Upper lobe of right lung (tissue), 1 donor: ENCODE results near the gene ARID4B. TPM values are rescaled to one million over a fixed set of nuclear protein-coding genes. Genes with fewer than 3 reads are reported as not detected.

Source experiments
- ATAC-seq: fragments of 200-7000 bp; cut with Tn5 transposase; one replicate; pipeline ENCODE4 v1.9.1; 2020; ENCODE audit warnings: mild to moderate bottlenecking, moderate library complexity
- DNase-seq: peaks from one replicate; pipeline ENCODE4 v3.0.0-alpha.2; 2020
- H3K27ac ChIP-seq: fragments of 200-600 bp; one replicate; pipeline ENCODE4 v1.8.0; 2022
- H3K27me3 ChIP-seq: fragments of 200-600 bp; one replicate; pipeline ENCODE4 v1.8.0; 2022; ENCODE audit warnings: mild to moderate bottlenecking
- H3K36me3 ChIP-seq: fragments of 200-600 bp; one replicate; pipeline ENCODE4 v1.8.0; 2022
- H3K4me1 ChIP-seq: fragments of 200-600 bp; one replicate; pipeline ENCODE4 v1.8.0; 2022
- H3K4me3 ChIP-seq: fragments of 200-600 bp; one replicate; pipeline ENCODE4 v1.8.0; 2022; ENCODE audit warnings: mild to moderate bottlenecking
- H3K9me3 ChIP-seq: fragments of 200-600 bp; one replicate; pipeline ENCODE4 v1.8.0; 2022
- intact Hi-C: fragments of 100-400 bp; cut with DNase I; formaldehyde crosslinking; loops from one replicate; pipeline ENCODE4 v1.11.0; 2022
- total RNA-seq: library from RNA; stranded (reverse); fragmentation: NEBNext Ultra II Directional; extraction: Animal tissue kit (Norgen Biotek cat#: 25700); gene quantifications from one replicate; pipeline ENCODE4 v1.2.1, GENCODE V29; 2021
- TF ChIP-seq, protein P1 (sequence below): fragments of 200-600 bp; IDR thresholded peaks from one replicate; pipeline ENCODE4 v1.8.0; 2022; ENCODE audit warnings: antibody characterized with exemption
- donor health status: DM: no; HTN: yes; CAD: no; lungs with severe emphysema.

The ARID4B gene
- total RNA-seq, 1 donor from 2014 or later = 38.7 TPM

DNA sequence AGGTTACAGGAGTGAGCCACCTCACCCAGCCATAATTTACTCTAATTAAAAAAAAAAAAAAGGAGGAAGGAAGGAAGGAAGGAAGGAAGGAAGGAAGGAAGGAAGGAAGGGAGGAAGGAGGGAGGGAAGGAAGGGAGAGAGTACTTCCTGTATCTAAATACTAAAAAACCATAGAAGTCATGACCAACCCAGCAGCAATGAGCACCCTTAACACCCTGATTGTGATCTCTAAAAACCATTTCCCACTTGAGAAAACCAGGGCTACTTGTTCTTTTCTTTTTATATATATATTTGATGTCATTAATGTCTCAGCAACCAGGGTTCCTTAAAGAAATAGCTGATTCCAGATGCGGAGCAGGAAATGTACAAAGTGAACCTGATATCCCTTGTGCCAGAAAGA is 31.2 kb downstream of the ARID4B start:
- no peak overlapping the region for H3K4me3 ChIP-seq
- no peak for ATAC-seq
- no peaks in the 10 kb centered on the region for H3K36me3 ChIP-seq
- H3K4me1 ChIP-seq = peaks cover 12% of the 10 kb centered on the region
- H3K9me3 ChIP-seq = no peaks in the 10 kb centered on the region
- H3K27me3 ChIP-seq = no peaks in the 10 kb centered on the region
- H3K27ac ChIP-seq = no peak overlapping the region
- no peak for DNase-seq
- TF ChIP-seq, protein P1, sequence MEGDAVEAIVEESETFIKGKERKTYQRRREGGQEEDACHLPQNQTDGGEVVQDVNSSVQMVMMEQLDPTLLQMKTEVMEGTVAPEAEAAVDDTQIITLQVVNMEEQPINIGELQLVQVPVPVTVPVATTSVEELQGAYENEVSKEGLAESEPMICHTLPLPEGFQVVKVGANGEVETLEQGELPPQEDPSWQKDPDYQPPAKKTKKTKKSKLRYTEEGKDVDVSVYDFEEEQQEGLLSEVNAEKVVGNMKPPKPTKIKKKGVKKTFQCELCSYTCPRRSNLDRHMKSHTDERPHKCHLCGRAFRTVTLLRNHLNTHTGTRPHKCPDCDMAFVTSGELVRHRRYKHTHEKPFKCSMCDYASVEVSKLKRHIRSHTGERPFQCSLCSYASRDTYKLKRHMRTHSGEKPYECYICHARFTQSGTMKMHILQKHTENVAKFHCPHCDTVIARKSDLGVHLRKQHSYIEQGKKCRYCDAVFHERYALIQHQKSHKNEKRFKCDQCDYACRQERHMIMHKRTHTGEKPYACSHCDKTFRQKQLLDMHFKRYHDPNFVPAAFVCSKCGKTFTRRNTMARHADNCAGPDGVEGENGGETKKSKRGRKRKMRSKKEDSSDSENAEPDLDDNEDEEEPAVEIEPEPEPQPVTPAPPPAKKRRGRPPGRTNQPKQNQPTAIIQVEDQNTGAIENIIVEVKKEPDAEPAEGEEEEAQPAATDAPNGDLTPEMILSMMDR = no peak
- intact Hi-C loops = no loop called here

DNA sequence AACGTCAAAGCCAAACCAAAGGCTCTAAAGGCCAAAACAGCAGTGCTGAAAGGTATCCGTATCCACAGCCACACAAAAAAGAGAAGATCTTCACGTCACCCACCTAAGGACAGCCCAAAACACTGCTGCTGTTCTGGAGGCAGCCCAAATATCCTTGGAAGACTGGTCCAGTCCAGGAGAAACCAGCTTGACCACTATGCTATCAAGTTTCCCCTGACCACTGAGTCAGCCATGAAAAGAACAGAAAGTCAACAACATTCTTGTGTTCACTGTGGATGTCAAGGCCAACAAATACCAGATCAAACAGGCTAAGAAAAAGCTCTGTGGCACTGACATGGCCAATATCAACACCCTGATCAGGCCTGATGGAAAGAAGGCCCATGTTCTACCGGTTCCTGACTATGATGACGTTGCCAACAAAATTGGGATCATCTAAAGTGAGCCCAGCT is 32.1 kb downstream of the ARID4B start:
- TF ChIP-seq, protein P1 = no peak
- peaks cover 12% of the 10 kb centered on the region for H3K4me1 ChIP-seq
- no peak overlapping the region for H3K4me3 ChIP-seq
- H3K36me3 ChIP-seq = no peaks in the 10 kb centered on the region
- DNase-seq (no peak), ATAC-seq (peak; percentile 78)
- no peaks in the 10 kb centered on the region for H3K9me3 ChIP-seq
- H3K27ac ChIP-seq = no peak overlapping the region
- intact Hi-C loops = no loop called here
- no peaks in the 10 kb centered on the region for H3K27me3 ChIP-seq

DNA sequence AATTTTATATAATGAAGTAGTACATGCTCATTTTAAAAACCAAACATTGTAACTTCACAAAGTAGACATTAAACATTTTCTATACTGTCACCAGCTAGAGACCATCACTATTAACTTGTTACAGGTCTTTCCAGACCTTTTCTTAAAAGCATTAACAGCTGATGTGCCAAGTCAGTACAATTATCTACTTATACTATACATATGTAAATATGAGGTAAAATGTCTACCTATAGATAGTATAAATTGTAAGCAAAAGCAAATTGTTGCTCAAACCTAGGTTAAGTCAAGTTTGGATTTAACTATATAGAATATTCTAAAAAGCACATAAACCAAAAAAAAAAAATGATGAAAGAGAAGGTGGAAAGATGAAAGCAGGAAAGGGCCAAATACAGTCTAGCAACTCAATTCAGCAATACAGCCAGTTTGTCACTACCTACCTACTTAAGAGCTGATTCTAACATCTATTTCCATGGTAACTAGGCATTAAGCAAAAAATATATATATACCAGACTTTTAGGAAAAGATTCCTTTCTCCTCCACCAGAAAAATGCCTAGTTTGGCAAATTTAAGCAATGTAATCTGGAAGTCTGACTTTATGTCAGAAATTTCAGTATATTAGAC is 34.5 kb downstream of the ARID4B start:
- intact Hi-C loops = no loop called here
- Histone ChIP-seq H3K4me1 (peaks cover 13% of the 10 kb centered on the region), H3K36me3 (no peaks in the 10 kb centered on the region), H3K9me3 (no peaks in the 10 kb centered on the region), H3K4me3 (no peak overlapping the region), H3K27me3 (no peaks in the 10 kb centered on the region), H3K27ac (no peak overlapping the region)
- ATAC-seq (no peak), DNase-seq (no peak)
- TF ChIP-seq, protein P1 = no peak

DNA sequence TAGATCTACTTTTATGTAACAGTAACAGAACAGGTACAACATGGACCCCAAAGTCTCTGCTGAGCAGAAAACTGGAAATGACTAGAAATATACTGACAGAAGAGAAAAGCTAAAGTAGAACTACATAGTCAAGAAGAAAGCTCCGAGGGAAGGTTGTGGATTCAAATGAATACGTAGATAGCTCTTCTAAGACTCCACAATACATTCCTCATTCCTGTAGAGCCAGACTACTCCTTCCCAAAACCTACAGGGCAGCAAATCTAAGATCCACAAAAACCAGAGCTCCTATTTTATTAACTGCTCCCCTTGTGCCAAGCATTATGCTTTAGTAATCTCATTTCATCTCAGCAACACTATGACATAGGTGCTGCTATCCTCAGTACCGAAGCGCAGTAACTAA is 35.2 kb downstream of the ARID4B start:
- DNase-seq (no peak), ATAC-seq (no peak)
- Histone ChIP-seq H3K27ac (no peak overlapping the region), H3K27me3 (no peaks in the 10 kb centered on the region), H3K4me1 (peaks cover 15% of the 10 kb centered on the region), H3K36me3 (no peaks in the 10 kb centered on the region), H3K4me3 (no peak overlapping the region), H3K9me3 (no peaks in the 10 kb centered on the region)
- TF ChIP-seq, protein P1 = no peak
- intact Hi-C loops = no loop called here

DNA sequence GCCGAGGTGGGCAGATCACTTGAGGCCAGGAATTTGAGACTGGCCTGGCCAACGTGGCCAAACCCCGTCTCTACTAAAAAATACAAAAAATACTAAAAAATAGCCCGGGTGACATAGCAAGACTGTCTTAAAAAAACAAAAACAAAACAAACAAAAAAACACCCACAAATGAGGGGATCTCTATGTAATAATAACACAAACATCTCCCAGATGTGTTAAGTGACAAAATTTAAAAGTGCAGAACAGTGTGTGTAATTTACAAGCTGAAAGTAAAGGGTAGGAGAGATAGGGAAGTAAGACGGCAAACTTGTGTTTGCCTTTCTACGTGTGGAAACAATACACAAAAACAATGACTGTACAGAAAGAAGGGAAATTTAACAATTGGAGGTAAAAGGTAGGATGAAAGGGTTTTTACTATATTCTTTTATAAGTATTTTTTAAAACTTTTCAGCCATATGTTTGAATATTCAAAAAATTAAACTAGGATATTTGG is 36.3 kb downstream of the ARID4B start:
- intact Hi-C loops = no loop called here
- ATAC-seq (no peak), DNase-seq (no peak)
- H3K4me3 ChIP-seq = no peak overlapping the region
- no peaks in the 10 kb centered on the region for H3K9me3 ChIP-seq
- TF ChIP-seq, protein P1 = no peak
- peaks cover 21% of the 10 kb centered on the region for H3K4me1 ChIP-seq
- no peaks in the 10 kb centered on the region for H3K36me3 ChIP-seq
- H3K27ac ChIP-seq = no peak overlapping the region
- no peaks in the 10 kb centered on the region for H3K27me3 ChIP-seq
